B cell (primary cell): ENCODE results near the gene TFPT. TPM values are rescaled to one million over a fixed set of nuclear protein-coding genes. Genes with fewer than 3 reads are reported as not detected.

Source experiments
- ATAC-seq: fragments of 200-7000 bp; cut with Tn5 transposase; one replicate; pipeline ENCODE4 v1.10.0; 2021; ENCODE audit warnings: low read depth, mild to moderate bottlenecking, moderate number of reproducible peaks, moderate library complexity
- CTCF ChIA-PET: fragments of 350-600 bp; sonication (Branson Sonifier 250); formaldehyde crosslinking; loops from one replicate; lab custom pipeline; 2021; ENCODE audit warnings: antibody characterized with exemption, inconsistent platforms; lab: Charles Lee
- POLR2A ChIA-PET: fragments of 350-600 bp; sonication (Branson Sonifier 250); formaldehyde crosslinking; loops from one replicate; lab custom pipeline; 2021; ENCODE audit warnings: antibody characterized with exemption; lab: Charles Lee
- DNase-seq: peaks from one replicate; pipeline ENCODE4 v3.0.0; 2013
- H2AFZ ChIP-seq: 2 replicates; pipeline ENCODE4 v1.6.1; 2012; ENCODE audit warnings: mild to moderate bottlenecking, low read depth, low read length; ENCODE audit not compliant: insufficient read depth, poor library complexity, severe bottlenecking
- H3K27ac ChIP-seq, 2 donors: 1 replicate in 1 of 2; 2 replicates in 1 of 2; pipeline ENCODE4 v1.5.1; 2012 to 2013; ENCODE audit warnings: low read length in 2 of 2, mild to moderate bottlenecking in 2 of 2, moderate library complexity in 1 of 2
- H3K27me3 ChIP-seq, 4 experiments: fragments of 200-600 bp in 1 of 4; sonication (generic) in 1 of 4; replicated peaks in 1 of 4; 1 replicate in 2 of 4; 2 replicates in 2 of 4; pipeline versions ENCODE4 v1.6.1 to v1.7.0; 2013 to 2016; ENCODE audit warnings: low read length in 3 of 4, mild to moderate bottlenecking in 2 of 4, mixed read lengths in 1 of 4, moderate library complexity in 1 of 4; ENCODE audit not compliant: insufficient read depth in 4 of 4, control insufficient read depth in 3 of 4; ENCODE audit errors: control extremely low read depth in 1 of 4
- H3K36me3 ChIP-seq, 2 experiments: replicated peaks in 1 of 2; 1 replicate in 1 of 2; 2 replicates in 1 of 2; pipeline versions ENCODE4 v1.6.1 to v1.7.1; 2013; ENCODE audit warnings: low read length in 1 of 2; ENCODE audit not compliant: insufficient read depth in 2 of 2, control insufficient read depth in 1 of 2; ENCODE audit errors: control extremely low read depth in 1 of 2, extremely low read depth in 1 of 2
- H3K4me1 ChIP-seq, 2 donors: fragments of 200-600 bp in 1 of 2; sonication (generic) in 1 of 2; 1 replicate in 1 of 2; 2 replicates in 1 of 2; pipeline versions ENCODE4 v1.5.1 to v1.6.1; 2013 to 2017; ENCODE audit warnings: low read length in 2 of 2; ENCODE audit not compliant: control insufficient read depth in 2 of 2, insufficient read depth in 2 of 2
- H3K4me2 ChIP-seq: replicated peaks from 2 replicates; pipeline ENCODE3; 2012; ENCODE audit warnings: mild to moderate bottlenecking, low read depth, low read length; ENCODE audit not compliant: poor library complexity, severe bottlenecking
- H3K4me3 ChIP-seq, 5 experiments: fragments of 200-600 bp in 1 of 5; sonication (generic) in 1 of 5; 1 replicate in 3 of 5; 2 replicates in 2 of 5; pipeline versions ENCODE4 v1.5.1 to v1.7.0; 2011 to 2016; ENCODE audit warnings: low read length in 4 of 5, mild to moderate bottlenecking in 4 of 5, low read depth in 2 of 5, control low read depth in 1 of 5, moderate library complexity in 1 of 5; ENCODE audit not compliant: insufficient read depth in 1 of 5; ENCODE audit errors: control extremely low read depth in 1 of 5, extremely low read depth in 1 of 5
- H3K79me2 ChIP-seq: fragments of 200-600 bp; sonication (generic); one replicate; pipeline ENCODE4 v1.6.0; 2016; ENCODE audit warnings: low read length; ENCODE audit not compliant: control insufficient read depth, insufficient read depth
- H3K9ac ChIP-seq: fragments of 200-600 bp; sonication (generic); 2 replicates; pipeline ENCODE4 v1.6.1; 2017; ENCODE audit warnings: mild to moderate bottlenecking, low read length, moderate library complexity
- H3K9me3 ChIP-seq, 3 donors: one replicate each; pipeline versions ENCODE4 v1.6.1 to v1.7.1; 2013; ENCODE audit warnings: low read length in 2 of 3; ENCODE audit not compliant: control insufficient read depth in 2 of 3, insufficient read depth in 1 of 3; ENCODE audit errors: control extremely low read depth in 1 of 3
- H4K20me1 ChIP-seq: 2 replicates; pipeline ENCODE4 v1.6.0; 2012; ENCODE audit warnings: mild to moderate bottlenecking, low read length; ENCODE audit not compliant: insufficient read depth, control insufficient read depth, poor library complexity, severe bottlenecking
- H3K27ac Mint-ChIP-seq: one replicate; pipeline ENCODE4 v1.8.0; 2021; ENCODE audit warnings: mixed read lengths
- H3K27me3 Mint-ChIP-seq: one replicate; pipeline ENCODE4 v1.8.0; 2021; ENCODE audit warnings: mixed read lengths
- H3K4me1 Mint-ChIP-seq: one replicate; pipeline ENCODE4 v1.8.0; 2021; ENCODE audit warnings: mixed read lengths
- H3K4me3 Mint-ChIP-seq: one replicate; pipeline ENCODE4 v1.8.0; 2021; ENCODE audit warnings: mixed read lengths
- H3K9me3 Mint-ChIP-seq: one replicate; pipeline ENCODE4 v1.8.0; 2022; ENCODE audit warnings: mixed read lengths; ENCODE audit not compliant: insufficient read depth
- EZH2 ChIP-seq: IDR thresholded peaks from 2 replicates; pipeline ENCODE4 v1.6.1; 2012; ENCODE audit warnings: borderline replicate concordance, low read depth, mild to moderate bottlenecking, moderate library complexity, low read length; ENCODE audit not compliant: insufficient read depth, poor library complexity, severe bottlenecking
- WGBS: methylation state at CpG from one replicate; pipeline ENCODE4 v1.1.5; 2013; ENCODE audit warnings: missing lambda C conversion rate; ENCODE audit not compliant: insufficient coverage; 5-methylcytosine and 5-hydroxymethylcytosine counted together
- intact Hi-C: fragments of 100-400 bp; cut with micrococcal nuclease; formaldehyde crosslinking; loops from one replicate; pipeline ENCODE4 v1.10.0; 2022
- polyA plus RNA-seq: library from polyadenylated mRNA; depleted of rRNA; stranded (reverse); fragments of >200 nt; gene quantifications from 2 replicates; pipeline ENCODE4 v1.2.3, GENCODE V29; 2012
- total RNA-seq, 2 donors: library from RNA; stranded (reverse); fragments of 120-200 nt in 1 of 2; gene quantifications; 1 replicate in 1 of 2; 2 replicates in 1 of 2; pipeline versions ENCODE4 v1.2.3 to v1.2.4, GENCODE V29; 2013 to 2022
- TF ChIP-seq, protein P1 (sequence below): fragments of 200-600 bp; IDR thresholded peaks from one replicate; pipeline ENCODE4 v1.8.0; 2022; ENCODE audit warnings: antibody characterized with exemption, mild to moderate bottlenecking

The TFPT gene
- total and polyA plus RNA-seq, 2 donors (not counting 1 experiment from before 2014, with no cell fraction given), result 8.4 to 12.7 TPM

DNA sequence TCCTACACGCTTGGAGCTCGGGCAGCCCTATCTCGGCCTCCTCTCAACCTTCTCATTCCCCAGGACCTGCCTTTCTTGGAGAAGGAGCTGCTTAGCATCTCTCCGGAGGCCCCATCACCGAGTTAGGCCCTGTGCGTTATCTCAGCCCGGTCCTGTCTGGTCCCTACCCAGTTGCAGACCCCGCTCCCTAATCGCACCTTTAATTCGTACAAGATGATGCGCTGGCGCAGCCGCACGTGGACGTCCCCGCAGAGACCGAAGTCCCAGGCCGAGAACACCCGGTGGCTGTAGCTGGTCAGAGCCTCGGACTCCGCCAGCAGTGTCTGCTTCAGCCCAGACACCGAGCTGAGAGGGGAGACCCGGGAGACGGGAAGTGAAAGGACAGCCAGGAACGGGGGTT is 49.8 kb upstream of the TFPT start:
- Mint-ChIP-seq H3K4me1 (peaks cover 29% of the 10 kb centered on the region), H3K27me3 (peaks cover 20% of the 10 kb centered on the region), H3K9me3 (no peaks in the 10 kb centered on the region), H3K4me3 (no peak overlapping the region), H3K27ac (no peak overlapping the region)
- Histone ChIP-seq H3K4me3 (no peak overlapping the region), H3K79me2 (peaks cover 5% of the 10 kb centered on the region), H2AFZ (no peak overlapping the region), H3K9ac (no peak overlapping the region), H3K27me3 (peaks cover 0 to 22% (median 13%) of the 10 kb centered on the region in 4 experiments), H3K36me3 (no peaks in the 10 kb centered on the region), H3K4me2 (no peak overlapping the region), H3K27ac (no peak overlapping the region), H3K9me3 (peaks cover 0 to 18% (median 0%) of the 10 kb centered on the region in 3 donors), H3K4me1 (peaks cover 29 to 41% of the 10 kb centered on the region in 2 donors), H4K20me1 (no peaks in the 10 kb centered on the region)
- TF ChIP-seq EZH2, result no peak
- TF ChIP-seq, protein P1, sequence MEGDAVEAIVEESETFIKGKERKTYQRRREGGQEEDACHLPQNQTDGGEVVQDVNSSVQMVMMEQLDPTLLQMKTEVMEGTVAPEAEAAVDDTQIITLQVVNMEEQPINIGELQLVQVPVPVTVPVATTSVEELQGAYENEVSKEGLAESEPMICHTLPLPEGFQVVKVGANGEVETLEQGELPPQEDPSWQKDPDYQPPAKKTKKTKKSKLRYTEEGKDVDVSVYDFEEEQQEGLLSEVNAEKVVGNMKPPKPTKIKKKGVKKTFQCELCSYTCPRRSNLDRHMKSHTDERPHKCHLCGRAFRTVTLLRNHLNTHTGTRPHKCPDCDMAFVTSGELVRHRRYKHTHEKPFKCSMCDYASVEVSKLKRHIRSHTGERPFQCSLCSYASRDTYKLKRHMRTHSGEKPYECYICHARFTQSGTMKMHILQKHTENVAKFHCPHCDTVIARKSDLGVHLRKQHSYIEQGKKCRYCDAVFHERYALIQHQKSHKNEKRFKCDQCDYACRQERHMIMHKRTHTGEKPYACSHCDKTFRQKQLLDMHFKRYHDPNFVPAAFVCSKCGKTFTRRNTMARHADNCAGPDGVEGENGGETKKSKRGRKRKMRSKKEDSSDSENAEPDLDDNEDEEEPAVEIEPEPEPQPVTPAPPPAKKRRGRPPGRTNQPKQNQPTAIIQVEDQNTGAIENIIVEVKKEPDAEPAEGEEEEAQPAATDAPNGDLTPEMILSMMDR, result no peak
- CTCF ChIA-PET, result interaction anchor here (0.7 to 1.3 kb wide), 3 partner anchors 24 to 224 kb away, joined by 3 to 8 read pairs (median 3); partner anchors contain the start of gene MBOAT7
- ATAC-seq, result no peak
- 93% methylated on average over 24 of the region's 25 CpGs for WGBS
- intact Hi-C loops, result no loop called here
- DNase-seq, result no peak
- POLR2A ChIA-PET, result no interaction called here

DNA sequence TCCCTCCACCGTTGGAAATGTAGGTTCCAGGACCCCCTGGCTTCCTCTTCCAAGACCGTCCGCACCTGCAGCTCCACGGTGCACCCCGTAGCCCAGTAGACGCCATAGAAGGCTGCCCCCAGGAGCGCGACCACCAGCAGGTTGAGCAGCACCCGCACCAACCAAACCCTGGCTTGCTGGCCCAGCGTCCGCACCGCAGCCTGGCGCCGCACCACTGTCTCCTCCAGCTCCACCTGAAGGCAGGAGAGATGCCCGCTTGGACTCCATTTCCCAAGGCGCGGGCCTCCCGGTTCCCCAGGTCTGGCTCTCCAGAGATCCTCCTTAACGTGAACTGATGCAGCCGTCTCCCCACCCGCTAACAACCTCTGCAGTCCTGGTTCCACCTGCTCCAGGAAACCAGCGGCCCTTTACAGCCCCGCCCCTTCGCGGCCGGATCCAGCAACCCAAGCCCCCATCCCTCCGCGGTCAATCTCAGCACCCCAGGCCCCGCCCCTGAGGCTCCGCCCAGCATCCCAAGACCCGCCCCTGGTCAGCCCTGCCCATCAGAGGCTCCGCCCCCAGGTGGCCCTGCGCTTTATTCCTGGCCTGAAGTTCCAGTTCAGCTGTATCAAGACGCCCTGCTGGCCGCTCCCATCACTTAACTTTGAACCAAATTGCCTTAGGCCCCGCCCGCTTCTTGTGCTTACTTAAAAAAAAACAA is 49.1 kb upstream of the TFPT start:
- H3K36me3 ChIP-seq, result no peaks in the 10 kb centered on the region
- Mint-ChIP-seq H3K27me3 (peaks cover 20% of the 10 kb centered on the region), H3K4me1 (peaks cover 35% of the 10 kb centered on the region), H3K27ac (no peak overlapping the region), H3K4me3 (peak overlapping the region; percentile 10), H3K9me3 (no peaks in the 10 kb centered on the region)
- DNase-seq (no peak), ATAC-seq (no peak)
- POLR2A ChIA-PET, result interaction anchor here (0.6 to 2.2 kb wide), 3 partner anchors 25 to 154 kb away, joined by 3 to 8 read pairs (median 5); partner anchors contain the start of genes MBOAT7 and TSEN34
- no peak for TF ChIP-seq EZH2
- TF ChIP-seq, protein P1, result no peak
- intact Hi-C loops, result no loop called here
- WGBS, result 9% methylated on average over 35 of the region's 37 CpGs
- H3K4me3 ChIP-seq, result no peak overlapping the region
- H3K9ac ChIP-seq, result no peak overlapping the region
- H3K4me1 ChIP-seq, result peaks cover 30 to 43% of the 10 kb centered on the region in 2 donors
- H3K9me3 ChIP-seq, result peaks cover 0 to 18% (median 0%) of the 10 kb centered on the region in 3 donors
- H2AFZ ChIP-seq, result peak overlapping the region; percentile 16
- no peak overlapping the region for H3K27ac ChIP-seq
- CTCF ChIA-PET, result interaction anchor here (0.6 to 1.3 kb wide), 4 partner anchors 25 to 224 kb away, joined by 3 to 8 read pairs (median 3); partner anchors contain the start of gene MBOAT7
- H3K4me2 ChIP-seq, result peak overlapping the region; percentile 34
- H3K79me2 ChIP-seq, result peaks cover 5% of the 10 kb centered on the region
- H3K27me3 ChIP-seq, result peaks cover 0 to 22% (median 13%) of the 10 kb centered on the region in 4 experiments
- no peaks in the 10 kb centered on the region for H4K20me1 ChIP-seq
